Measurements from ENCODE around the gene FAM89B. TPM values are rescaled to one million over a fixed set of nuclear protein-coding genes. Genes with fewer than 3 reads are reported as not detected.

Gene FAM89B
- 29.0 TPM for polyA plus RNA-seq (2012; ENCODE audit: insufficient read length, low read depth)

DNA sequence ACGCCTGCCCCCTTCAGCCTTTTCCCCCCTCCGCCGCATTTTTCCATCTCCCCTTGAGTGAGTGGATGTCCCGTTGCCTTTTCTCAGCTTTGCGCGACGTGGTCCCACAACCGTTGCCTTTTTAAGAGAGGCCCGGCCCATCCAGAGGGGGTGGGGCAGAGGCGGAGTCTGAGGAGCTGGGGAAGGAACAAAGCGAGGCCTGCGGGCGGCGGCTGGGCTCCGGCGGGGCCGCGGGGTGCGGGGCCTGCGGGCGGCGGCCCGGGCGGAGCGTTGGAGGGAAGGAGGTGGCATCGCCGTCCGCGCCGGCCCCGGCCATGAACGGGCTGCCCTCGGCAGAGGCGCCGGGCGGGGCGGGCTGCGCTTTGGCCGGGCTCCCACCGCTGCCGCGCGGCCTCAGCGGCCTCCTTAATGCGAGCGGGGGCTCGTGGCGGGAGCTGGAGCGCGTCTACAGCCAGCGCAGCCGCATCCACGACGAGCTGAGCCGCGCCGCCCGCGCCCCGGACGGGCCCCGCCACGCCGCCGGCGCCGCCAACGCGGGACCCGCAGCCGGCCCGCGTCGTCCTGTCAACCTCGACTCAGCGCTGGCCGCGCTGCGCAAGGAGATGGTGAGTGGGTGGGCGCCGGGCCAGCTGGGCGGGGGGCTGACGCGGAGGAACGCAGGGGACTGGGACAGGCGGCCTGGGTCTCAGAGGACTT lies at the start of gene FAM89B:
Gene FAM89B, plus strand, starts transcription at position 183 of the 696 bp plus-strand sequence. Its CDS starts 132 bp downstream, at position 315.
- no peak for TF ChIP-seq POLR2AphosphoS5 (IDR thresholded peaks at IDR 0.05; ENCODE audit: low read depth, low read length)
- TF ChIP-seq SIN3A (IDR thresholded peaks at IDR 0.05; ENCODE audit: borderline replicate concordance, insufficient read depth, low read length): peak; percentile 68; the same call in 1 of the 2 replicates
- TF ChIP-seq FOXP2 (optimal IDR thresholded peaks at IDR 0.05; ENCODE audit: borderline replicate concordance, extremely low read depth, extremely low read length, insufficient read depth): no peak
- TF ChIP-seq TAF1 (IDR thresholded peaks at IDR 0.05; ENCODE audit: borderline replicate concordance, insufficient read depth, low read length): 0 out of 2 replicates have a peak, but pooled peaks have one; percentile 30
- TF ChIP-seq, protein P1, sequence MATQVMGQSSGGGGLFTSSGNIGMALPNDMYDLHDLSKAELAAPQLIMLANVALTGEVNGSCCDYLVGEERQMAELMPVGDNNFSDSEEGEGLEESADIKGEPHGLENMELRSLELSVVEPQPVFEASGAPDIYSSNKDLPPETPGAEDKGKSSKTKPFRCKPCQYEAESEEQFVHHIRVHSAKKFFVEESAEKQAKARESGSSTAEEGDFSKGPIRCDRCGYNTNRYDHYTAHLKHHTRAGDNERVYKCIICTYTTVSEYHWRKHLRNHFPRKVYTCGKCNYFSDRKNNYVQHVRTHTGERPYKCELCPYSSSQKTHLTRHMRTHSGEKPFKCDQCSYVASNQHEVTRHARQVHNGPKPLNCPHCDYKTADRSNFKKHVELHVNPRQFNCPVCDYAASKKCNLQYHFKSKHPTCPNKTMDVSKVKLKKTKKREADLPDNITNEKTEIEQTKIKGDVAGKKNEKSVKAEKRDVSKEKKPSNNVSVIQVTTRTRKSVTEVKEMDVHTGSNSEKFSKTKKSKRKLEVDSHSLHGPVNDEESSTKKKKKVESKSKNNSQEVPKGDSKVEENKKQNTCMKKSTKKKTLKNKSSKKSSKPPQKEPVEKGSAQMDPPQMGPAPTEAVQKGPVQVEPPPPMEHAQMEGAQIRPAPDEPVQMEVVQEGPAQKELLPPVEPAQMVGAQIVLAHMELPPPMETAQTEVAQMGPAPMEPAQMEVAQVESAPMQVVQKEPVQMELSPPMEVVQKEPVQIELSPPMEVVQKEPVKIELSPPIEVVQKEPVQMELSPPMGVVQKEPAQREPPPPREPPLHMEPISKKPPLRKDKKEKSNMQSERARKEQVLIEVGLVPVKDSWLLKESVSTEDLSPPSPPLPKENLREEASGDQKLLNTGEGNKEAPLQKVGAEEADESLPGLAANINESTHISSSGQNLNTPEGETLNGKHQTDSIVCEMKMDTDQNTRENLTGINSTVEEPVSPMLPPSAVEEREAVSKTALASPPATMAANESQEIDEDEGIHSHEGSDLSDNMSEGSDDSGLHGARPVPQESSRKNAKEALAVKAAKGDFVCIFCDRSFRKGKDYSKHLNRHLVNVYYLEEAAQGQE (IDR thresholded peaks at IDR 0.05; ENCODE audit: insufficient read depth in 1 of 2, low read depth in 2 of 2, low read length in 2 of 2): no peak

DNA sequence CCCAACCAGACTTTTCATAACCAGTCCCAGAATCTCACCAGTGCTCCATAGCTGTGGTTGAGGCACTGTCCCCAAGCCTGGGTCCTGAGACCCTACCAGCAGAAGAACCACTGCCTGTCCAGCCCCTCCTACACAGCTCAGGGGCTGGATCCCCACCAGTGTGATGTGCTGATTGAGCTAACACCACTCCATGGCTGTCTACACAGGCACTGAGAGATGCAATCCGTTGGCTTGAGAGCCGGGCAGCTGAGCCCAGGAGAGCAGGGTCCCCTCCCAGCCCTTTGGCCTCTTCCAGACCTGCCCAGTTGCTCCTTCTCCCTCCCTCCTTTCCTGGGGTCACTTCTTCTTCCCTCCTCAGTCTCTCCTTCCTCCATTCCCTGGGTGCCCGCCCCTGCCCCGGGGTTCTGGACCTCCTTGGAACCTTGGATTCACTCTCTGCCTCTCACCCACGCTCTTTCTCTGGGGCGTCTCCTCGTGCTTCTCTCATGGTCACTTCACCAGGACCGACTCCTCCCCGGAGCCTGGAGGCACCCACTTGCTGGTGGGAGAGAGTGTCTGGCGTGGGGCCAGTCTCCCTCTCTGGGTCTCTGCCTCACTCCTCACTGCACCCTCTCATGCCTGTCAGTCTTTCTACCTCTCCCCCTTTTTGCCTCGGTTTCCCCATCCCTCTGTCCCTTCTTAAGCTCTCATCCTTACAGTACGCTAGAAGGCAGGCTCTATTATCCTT lies 48.2 kb upstream of the FAM89B start:
- TF ChIP-seq, protein P1 (IDR thresholded peaks at IDR 0.05; ENCODE audit: insufficient read depth in 1 of 2, low read depth in 2 of 2, low read length in 2 of 2): no peak
- TF ChIP-seq TAF1 (IDR thresholded peaks at IDR 0.05; ENCODE audit: borderline replicate concordance, insufficient read depth, low read length) (no peak), SIN3A (IDR thresholded peaks at IDR 0.05; ENCODE audit: borderline replicate concordance, insufficient read depth, low read length) (no peak), FOXP2 (optimal IDR thresholded peaks at IDR 0.05; ENCODE audit: borderline replicate concordance, extremely low read depth, extremely low read length, insufficient read depth) (no peak), POLR2AphosphoS5 (IDR thresholded peaks at IDR 0.05; ENCODE audit: low read depth, low read length) (no peak)

DNA sequence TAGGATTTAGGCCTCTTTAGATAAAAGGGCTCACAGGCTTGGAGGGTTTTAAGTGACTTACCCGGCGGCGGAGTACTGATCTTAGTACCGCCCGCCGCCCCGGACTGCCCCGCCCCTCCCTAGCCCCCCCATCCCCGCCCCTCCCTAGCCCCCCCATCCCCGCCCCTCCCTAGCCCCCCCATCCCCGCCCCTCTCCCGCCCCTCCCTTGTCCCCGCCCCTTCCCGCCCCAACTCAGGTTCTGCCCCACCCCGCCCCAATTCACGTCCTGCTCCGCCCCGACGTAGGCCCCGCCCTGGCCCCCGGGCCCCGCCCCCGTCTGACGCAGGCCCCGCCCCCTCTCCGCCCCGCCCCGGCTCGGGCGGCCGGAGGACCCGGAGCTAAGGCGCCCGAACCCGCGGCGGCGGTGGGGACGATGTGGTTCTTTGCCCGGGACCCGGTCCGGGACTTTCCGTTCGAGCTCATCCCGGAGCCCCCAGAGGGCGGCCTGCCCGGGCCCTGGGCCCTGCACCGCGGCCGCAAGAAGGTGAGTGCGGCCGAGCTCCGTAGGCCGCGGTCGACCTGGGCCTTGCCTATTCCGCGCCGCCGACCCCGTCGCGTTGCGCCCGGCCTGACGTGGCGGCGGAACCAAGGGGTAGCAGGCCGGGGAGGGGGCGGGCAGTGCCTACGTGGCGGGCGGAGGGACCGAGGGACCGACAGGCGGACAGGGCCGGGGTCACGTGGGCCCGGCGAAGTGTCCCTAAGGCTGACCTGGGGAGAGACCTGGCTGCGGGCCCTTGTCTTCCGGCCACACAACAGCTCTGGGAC lies 47.4 kb upstream of the FAM89B start, which contains the start of gene SCYL1:
Gene SCYL1, plus strand, starts transcription at position 343 of the 805 bp plus-strand sequence. Its CDS starts 71 bp downstream, at position 414.
- TF ChIP-seq SIN3A (IDR thresholded peaks at IDR 0.05; ENCODE audit: borderline replicate concordance, insufficient read depth, low read length) (peak; percentile 45; the same call in 1 of the 2 replicates), FOXP2 (optimal IDR thresholded peaks at IDR 0.05; ENCODE audit: borderline replicate concordance, extremely low read depth, extremely low read length, insufficient read depth) (peak; percentile 12), TAF1 (IDR thresholded peaks at IDR 0.05; ENCODE audit: borderline replicate concordance, insufficient read depth, low read length) (no peak), POLR2AphosphoS5 (IDR thresholded peaks at IDR 0.05; ENCODE audit: low read depth, low read length) (peak; percentile 75)
- TF ChIP-seq, protein P1 (IDR thresholded peaks at IDR 0.05; ENCODE audit: insufficient read depth in 1 of 2, low read depth in 2 of 2, low read length in 2 of 2): no peak; a peak in 1 of 4 replicates

DNA sequence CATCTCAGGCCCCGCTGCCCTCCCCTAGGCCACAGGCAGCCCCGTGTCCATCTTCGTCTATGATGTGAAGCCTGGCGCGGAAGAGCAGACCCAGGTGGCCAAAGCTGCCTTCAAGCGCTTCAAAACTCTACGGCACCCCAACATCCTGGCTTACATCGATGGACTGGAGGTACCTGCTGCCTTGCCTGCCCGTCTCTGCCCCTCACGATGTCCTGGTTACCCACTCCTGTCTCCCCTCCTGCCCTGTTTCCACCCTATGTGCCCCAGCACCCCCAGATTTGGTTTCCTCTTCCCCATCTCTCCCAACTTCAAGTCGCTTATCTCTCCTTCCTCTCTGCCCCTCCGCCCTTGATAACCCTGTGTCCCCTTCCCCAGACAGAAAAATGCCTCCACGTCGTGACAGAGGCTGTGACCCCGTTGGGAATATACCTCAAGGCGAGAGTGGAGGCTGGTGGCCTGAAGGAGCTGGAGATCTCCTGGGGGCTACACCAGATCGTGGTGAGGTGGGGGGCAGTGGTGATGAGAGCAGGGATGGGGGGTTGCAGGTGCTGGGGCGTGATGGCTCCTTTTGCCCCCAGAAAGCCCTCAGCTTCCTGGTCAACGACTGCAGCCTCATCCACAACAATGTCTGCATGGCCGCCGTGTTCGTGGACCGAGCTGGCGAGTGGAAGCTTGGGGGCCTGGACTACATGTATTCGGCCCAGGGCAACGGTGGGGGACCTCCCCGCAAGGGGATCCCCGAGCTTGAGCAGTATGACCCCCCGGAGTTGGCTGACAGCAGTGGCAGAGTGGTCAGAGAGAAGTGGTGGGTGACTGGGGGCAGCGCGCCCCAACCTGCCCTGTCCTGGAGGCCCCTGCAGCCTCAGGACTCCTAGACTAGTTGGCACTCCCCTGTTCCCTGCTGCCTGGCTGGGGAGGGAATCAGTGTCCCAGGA lies 46.5 kb upstream of the FAM89B start:
- TF ChIP-seq FOXP2 (optimal IDR thresholded peaks at IDR 0.05; ENCODE audit: borderline replicate concordance, extremely low read depth, extremely low read length, insufficient read depth) (no peak), TAF1 (IDR thresholded peaks at IDR 0.05; ENCODE audit: borderline replicate concordance, insufficient read depth, low read length) (no peak), POLR2AphosphoS5 (IDR thresholded peaks at IDR 0.05; ENCODE audit: low read depth, low read length) (no peak), SIN3A (IDR thresholded peaks at IDR 0.05; ENCODE audit: borderline replicate concordance, insufficient read depth, low read length) (no peak)
- TF ChIP-seq, protein P1 (IDR thresholded peaks at IDR 0.05; ENCODE audit: insufficient read depth in 1 of 2, low read depth in 2 of 2, low read length in 2 of 2): no peak; a peak in 1 of 4 replicates
